ENCODE data around the gene NDUFB4.
"Not testable (repeated sequence)": the region's sequence is repeated elsewhere in the genome, so short reads cannot be mapped to it uniquely, and the experiment has no call there.

DNA sequence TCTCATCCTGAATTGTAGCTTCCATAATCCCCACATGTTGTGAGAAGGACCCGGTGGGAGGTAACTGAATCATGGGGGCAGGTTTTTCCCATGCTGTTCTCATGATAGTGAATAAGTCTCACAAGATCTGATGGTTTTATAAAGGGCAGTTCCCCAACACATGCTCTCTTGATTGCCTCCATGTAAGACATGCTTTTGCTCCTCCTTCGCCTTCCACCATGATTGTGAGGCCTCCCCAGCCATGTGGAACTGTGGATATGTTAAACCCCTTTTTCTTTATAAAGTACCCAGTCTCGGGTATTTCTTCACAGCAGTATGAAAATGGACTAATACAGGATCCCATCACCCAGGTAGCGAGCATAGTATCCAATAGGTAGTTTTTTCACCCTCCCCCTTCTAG lies 42.7 kb downstream of the NDUFB4 start:
- TF ChIP-seq, protein P1, sequence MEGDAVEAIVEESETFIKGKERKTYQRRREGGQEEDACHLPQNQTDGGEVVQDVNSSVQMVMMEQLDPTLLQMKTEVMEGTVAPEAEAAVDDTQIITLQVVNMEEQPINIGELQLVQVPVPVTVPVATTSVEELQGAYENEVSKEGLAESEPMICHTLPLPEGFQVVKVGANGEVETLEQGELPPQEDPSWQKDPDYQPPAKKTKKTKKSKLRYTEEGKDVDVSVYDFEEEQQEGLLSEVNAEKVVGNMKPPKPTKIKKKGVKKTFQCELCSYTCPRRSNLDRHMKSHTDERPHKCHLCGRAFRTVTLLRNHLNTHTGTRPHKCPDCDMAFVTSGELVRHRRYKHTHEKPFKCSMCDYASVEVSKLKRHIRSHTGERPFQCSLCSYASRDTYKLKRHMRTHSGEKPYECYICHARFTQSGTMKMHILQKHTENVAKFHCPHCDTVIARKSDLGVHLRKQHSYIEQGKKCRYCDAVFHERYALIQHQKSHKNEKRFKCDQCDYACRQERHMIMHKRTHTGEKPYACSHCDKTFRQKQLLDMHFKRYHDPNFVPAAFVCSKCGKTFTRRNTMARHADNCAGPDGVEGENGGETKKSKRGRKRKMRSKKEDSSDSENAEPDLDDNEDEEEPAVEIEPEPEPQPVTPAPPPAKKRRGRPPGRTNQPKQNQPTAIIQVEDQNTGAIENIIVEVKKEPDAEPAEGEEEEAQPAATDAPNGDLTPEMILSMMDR (tag by site-specific recombination; IDR thresholded peaks at IDR 0.05): not testable (repeated sequence)
- TF ChIP-seq, protein P2, sequence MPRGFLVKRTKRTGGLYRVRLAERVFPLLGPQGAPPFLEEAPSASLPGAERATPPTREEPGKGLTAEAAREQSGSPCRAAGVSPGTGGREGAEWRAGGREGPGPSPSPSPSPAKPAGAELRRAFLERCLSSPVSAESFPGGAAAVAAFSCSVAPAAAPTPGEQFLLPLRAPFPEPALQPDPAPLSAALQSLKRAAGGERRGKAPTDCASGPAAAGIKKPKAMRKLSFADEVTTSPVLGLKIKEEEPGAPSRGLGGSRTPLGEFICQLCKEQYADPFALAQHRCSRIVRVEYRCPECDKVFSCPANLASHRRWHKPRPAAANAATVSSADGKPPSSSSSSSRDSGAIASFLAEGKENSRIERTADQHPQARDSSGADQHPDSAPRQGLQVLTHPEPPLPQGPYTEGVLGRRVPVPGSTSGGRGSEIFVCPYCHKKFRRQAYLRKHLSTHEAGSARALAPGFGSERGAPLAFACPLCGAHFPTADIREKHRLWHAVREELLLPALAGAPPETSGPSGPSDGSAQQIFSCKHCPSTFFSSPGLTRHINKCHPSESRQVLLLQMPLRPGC (tag by site-specific recombination; IDR thresholded peaks at IDR 0.05): not testable (repeated sequence)
- TF ChIP-seq, protein P3, sequence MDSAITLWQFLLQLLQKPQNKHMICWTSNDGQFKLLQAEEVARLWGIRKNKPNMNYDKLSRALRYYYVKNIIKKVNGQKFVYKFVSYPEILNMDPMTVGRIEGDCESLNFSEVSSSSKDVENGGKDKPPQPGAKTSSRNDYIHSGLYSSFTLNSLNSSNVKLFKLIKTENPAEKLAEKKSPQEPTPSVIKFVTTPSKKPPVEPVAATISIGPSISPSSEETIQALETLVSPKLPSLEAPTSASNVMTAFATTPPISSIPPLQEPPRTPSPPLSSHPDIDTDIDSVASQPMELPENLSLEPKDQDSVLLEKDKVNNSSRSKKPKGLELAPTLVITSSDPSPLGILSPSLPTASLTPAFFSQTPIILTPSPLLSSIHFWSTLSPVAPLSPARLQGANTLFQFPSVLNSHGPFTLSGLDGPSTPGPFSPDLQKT (IDR thresholded peaks at IDR 0.05; ENCODE audit: borderline replicate concordance, low read depth, low read length): not testable (repeated sequence)
- TF ChIP-seq, protein P4, sequence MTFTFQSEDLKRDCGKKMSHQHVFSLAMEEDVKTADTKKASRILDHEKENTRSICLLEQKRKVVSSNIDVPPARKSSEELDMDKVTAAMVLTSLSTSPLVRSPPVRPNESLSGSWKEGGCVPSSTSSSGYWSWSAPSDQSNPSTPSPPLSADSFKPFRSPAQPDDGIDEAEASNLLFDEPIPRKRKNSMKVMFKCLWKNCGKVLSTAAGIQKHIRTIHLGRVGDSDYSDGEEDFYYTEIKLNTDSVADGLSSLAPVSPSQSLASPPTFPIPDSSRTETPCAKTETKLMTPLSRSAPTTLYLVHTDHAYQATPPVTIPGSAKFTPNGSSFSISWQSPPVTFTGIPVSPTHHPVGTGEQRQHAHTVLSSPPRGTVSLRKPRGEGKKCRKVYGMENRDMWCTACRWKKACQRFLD (tag by site-specific recombination; IDR thresholded peaks at IDR 0.05): not testable (repeated sequence)
- not testable (repeated sequence) for TF ChIP-seq YY1 (tag by site-specific recombination; IDR thresholded peaks at IDR 0.05); RBAK (tag by site-specific recombination; IDR thresholded peaks at IDR 0.05); ZNF394 (tag by site-specific recombination; IDR thresholded peaks at IDR 0.05; ENCODE audit: borderline replicate concordance); ZNF274 (IDR thresholded peaks at IDR 0.05; ENCODE audit: low read length); ZNF274 (tag by site-specific recombination; IDR thresholded peaks at IDR 0.05; ENCODE audit: borderline replicate concordance); ZNF211 (tag by site-specific recombination; IDR thresholded peaks at IDR 0.05; ENCODE audit: low read depth); ZNF776 (tag by site-specific recombination; IDR thresholded peaks at IDR 0.05; ENCODE audit: borderline replicate concordance); KLF1 (tag by site-specific recombination; IDR thresholded peaks at IDR 0.05)
- TF ChIP-seq, protein P5, sequence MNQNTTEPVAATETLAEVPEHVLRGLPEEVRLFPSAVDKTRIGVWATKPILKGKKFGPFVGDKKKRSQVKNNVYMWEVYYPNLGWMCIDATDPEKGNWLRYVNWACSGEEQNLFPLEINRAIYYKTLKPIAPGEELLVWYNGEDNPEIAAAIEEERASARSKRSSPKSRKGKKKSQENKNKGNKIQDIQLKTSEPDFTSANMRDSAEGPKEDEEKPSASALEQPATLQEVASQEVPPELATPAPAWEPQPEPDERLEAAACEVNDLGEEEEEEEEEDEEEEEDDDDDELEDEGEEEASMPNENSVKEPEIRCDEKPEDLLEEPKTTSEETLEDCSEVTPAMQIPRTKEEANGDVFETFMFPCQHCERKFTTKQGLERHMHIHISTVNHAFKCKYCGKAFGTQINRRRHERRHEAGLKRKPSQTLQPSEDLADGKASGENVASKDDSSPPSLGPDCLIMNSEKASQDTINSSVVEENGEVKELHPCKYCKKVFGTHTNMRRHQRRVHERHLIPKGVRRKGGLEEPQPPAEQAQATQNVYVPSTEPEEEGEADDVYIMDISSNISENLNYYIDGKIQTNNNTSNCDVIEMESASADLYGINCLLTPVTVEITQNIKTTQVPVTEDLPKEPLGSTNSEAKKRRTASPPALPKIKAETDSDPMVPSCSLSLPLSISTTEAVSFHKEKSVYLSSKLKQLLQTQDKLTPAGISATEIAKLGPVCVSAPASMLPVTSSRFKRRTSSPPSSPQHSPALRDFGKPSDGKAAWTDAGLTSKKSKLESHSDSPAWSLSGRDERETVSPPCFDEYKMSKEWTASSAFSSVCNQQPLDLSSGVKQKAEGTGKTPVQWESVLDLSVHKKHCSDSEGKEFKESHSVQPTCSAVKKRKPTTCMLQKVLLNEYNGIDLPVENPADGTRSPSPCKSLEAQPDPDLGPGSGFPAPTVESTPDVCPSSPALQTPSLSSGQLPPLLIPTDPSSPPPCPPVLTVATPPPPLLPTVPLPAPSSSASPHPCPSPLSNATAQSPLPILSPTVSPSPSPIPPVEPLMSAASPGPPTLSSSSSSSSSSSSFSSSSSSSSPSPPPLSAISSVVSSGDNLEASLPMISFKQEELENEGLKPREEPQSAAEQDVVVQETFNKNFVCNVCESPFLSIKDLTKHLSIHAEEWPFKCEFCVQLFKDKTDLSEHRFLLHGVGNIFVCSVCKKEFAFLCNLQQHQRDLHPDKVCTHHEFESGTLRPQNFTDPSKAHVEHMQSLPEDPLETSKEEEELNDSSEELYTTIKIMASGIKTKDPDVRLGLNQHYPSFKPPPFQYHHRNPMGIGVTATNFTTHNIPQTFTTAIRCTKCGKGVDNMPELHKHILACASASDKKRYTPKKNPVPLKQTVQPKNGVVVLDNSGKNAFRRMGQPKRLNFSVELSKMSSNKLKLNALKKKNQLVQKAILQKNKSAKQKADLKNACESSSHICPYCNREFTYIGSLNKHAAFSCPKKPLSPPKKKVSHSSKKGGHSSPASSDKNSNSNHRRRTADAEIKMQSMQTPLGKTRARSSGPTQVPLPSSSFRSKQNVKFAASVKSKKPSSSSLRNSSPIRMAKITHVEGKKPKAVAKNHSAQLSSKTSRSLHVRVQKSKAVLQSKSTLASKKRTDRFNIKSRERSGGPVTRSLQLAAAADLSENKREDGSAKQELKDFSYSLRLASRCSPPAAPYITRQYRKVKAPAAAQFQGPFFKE (tag by site-specific recombination; IDR thresholded peaks at IDR 0.05; ENCODE audit: borderline replicate concordance): not testable (repeated sequence)
- TF ChIP-seq, protein P6, sequence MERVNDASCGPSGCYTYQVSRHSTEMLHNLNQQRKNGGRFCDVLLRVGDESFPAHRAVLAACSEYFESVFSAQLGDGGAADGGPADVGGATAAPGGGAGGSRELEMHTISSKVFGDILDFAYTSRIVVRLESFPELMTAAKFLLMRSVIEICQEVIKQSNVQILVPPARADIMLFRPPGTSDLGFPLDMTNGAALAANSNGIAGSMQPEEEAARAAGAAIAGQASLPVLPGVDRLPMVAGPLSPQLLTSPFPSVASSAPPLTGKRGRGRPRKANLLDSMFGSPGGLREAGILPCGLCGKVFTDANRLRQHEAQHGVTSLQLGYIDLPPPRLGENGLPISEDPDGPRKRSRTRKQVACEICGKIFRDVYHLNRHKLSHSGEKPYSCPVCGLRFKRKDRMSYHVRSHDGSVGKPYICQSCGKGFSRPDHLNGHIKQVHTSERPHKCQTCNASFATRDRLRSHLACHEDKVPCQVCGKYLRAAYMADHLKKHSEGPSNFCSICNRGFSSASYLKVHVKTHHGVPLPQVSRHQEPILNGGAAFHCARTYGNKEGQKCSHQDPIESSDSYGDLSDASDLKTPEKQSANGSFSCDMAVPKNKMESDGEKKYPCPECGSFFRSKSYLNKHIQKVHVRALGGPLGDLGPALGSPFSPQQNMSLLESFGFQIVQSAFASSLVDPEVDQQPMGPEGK (tag by site-specific recombination; IDR thresholded peaks at IDR 0.05): not testable (repeated sequence)
- TF ChIP-seq, protein P7, sequence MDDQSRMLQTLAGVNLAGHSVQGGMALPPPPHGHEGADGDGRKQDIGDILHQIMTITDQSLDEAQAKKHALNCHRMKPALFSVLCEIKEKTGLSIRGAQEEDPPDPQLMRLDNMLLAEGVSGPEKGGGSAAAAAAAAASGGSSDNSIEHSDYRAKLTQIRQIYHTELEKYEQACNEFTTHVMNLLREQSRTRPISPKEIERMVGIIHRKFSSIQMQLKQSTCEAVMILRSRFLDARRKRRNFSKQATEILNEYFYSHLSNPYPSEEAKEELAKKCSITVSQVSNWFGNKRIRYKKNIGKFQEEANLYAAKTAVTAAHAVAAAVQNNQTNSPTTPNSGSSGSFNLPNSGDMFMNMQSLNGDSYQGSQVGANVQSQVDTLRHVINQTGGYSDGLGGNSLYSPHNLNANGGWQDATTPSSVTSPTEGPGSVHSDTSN (CRISPR knock-in tag; IDR thresholded peaks at IDR 0.05): not testable (repeated sequence)

All from HEK293 (cell line).